Activated CD4-positive, alpha-beta T cell treated with anti-CD3 and anti-CD28 coated beads, Interleukin-2, amount 10 ng/mL, durations not matched to agents 7 days and 5 days (primary cell): ENCODE data around the gene ODF2. TPM values are rescaled to one million over a fixed set of nuclear protein-coding genes. Genes with fewer than 3 reads are reported as not detected.

Experiments
- total RNA-seq, 2 experiments: library from RNA; stranded (reverse); gene quantifications; one replicate each; pipeline ENCODE4 v1.2.3, GENCODE V29; 2021

ODF2 gene
- total RNA-seq, 2 experiments from 2014 or later: 64.9 to 68.4 TPM

Other genes starting within 250 kb of the ODF2 start
- gene GOLGA2, start 180.0 kb upstream of the ODF2 start, total RNA-seq: 10 to 100 TPM; 42.6 to 42.8 TPM
- 1 to 10 TPM; 8.8 to 9.5 TPM for gene SWI5, start 179.7 kb upstream of the ODF2 start, total RNA-seq
- gene TRUB2, start 133.6 kb upstream of the ODF2 start, total RNA-seq: 10 to 100 TPM; 22.2 to 26.7 TPM
- gene COQ4, start 133.2 kb upstream of the ODF2 start, total RNA-seq: 10 to 100 TPM; 33.9 to 35.6 TPM
- 10 to 100 TPM; 15.8 to 16.8 TPM for gene SLC27A4, start 115.5 kb upstream of the ODF2 start, total RNA-seq
- 10 to 100 TPM; 65.1 to 78.1 TPM for gene URM1, start 84.6 kb upstream of the ODF2 start, total RNA-seq
- gene CERCAM, start 35.1 kb upstream of the ODF2 start, total RNA-seq: under 1 TPM; 0.17 to 0.37 TPM
- 10 to 100 TPM; 47.3 to 49.6 TPM for gene GLE1, start 48.7 kb downstream of the ODF2 start, total RNA-seq
- 100 to 1,000 TPM; 338 to 383 TPM for gene SPTAN1, start 96.6 kb downstream of the ODF2 start, total RNA-seq
- 10 to 100 TPM; 60.6 to 68.3 TPM for gene DYNC2I2, start 200.8 kb downstream of the ODF2 start, total RNA-seq
- gene SET, start 233.2 kb downstream of the ODF2 start, total RNA-seq: 100 to 1,000 TPM; 476 to 482 TPM
- 1 to 10 TPM; 8.2 to 9.1 TPM for gene PKN3, start 246.5 kb downstream of the ODF2 start, total RNA-seq